H9 (cell line): ENCODE measurements around the gene AHNAK. TPM values are rescaled to one million over a fixed set of nuclear protein-coding genes. Genes with fewer than 3 reads are reported as not detected.

Source experiments
- DNase-seq: peaks from one replicate; pipeline ENCODE4 v3.0.0-alpha.2; 2017
- H2AFZ ChIP-seq: one replicate; pipeline ENCODE4 v1.6.1; 2013; ENCODE audit warnings: mild to moderate bottlenecking, low read length, control low read depth, moderate library complexity
- H2AK5ac ChIP-seq: 2 replicates; pipeline ENCODE4 v1.6.1; 2013; ENCODE audit warnings: low read length, control low read depth, mixed read lengths; ENCODE audit not compliant: insufficient read length
- H2BK120ac ChIP-seq: one replicate; pipeline ENCODE4 v1.6.1; 2013; ENCODE audit warnings: low read depth, mild to moderate bottlenecking, low read length, control low read depth, inconsistent platforms; ENCODE audit not compliant: poor library complexity, severe bottlenecking
- H2BK12ac ChIP-seq: 2 replicates; pipeline ENCODE4 v1.6.1; 2013; ENCODE audit warnings: low read length, control low read depth, mixed read lengths, low read depth; ENCODE audit not compliant: insufficient read length
- H2BK15ac ChIP-seq: 2 replicates; pipeline ENCODE4 v1.6.1; 2013; ENCODE audit warnings: low read depth, low read length, control low read depth
- H2BK20ac ChIP-seq: one replicate; pipeline ENCODE4 v1.6.1; 2013; ENCODE audit warnings: low read depth, mild to moderate bottlenecking, low read length, control low read depth, inconsistent platforms; ENCODE audit not compliant: poor library complexity, severe bottlenecking
- H2BK5ac ChIP-seq: 2 replicates; pipeline ENCODE4 v1.6.1; 2013; ENCODE audit warnings: low read length, control low read depth, mixed read lengths; ENCODE audit not compliant: insufficient read length
- H3K14ac ChIP-seq: 2 replicates; pipeline ENCODE4 v1.6.1; 2013; ENCODE audit warnings: low read length, control low read depth; ENCODE audit not compliant: insufficient read depth
- H3K18ac ChIP-seq: 2 replicates; pipeline ENCODE4 v1.6.1; 2013; ENCODE audit warnings: low read depth, mild to moderate bottlenecking, mixed read lengths, low read length, control low read depth; ENCODE audit not compliant: insufficient read length
- H3K23ac ChIP-seq: 2 replicates; pipeline ENCODE4 v1.6.1; 2013; ENCODE audit warnings: low read length, control low read depth, mixed read lengths, low read depth; ENCODE audit not compliant: insufficient read length
- H3K23me2 ChIP-seq: 2 replicates; pipeline ENCODE4 v1.6.1; 2013; ENCODE audit warnings: low read depth, mild to moderate bottlenecking, mixed read lengths, low read length, control low read depth; ENCODE audit not compliant: insufficient read length, poor library complexity, severe bottlenecking
- H3K27ac ChIP-seq: 2 replicates; pipeline ENCODE4 v1.5.1; 2013; ENCODE audit warnings: low read length, control low read depth, mixed read lengths, low read depth; ENCODE audit not compliant: insufficient read length
- H3K27me3 ChIP-seq: 2 replicates; pipeline ENCODE4 v1.6.1; 2013; ENCODE audit warnings: low read length, control low read depth, inconsistent platforms; ENCODE audit not compliant: insufficient read depth
- H3K4ac ChIP-seq: 2 replicates; pipeline ENCODE4 v1.6.1; 2013; ENCODE audit warnings: low read depth, mild to moderate bottlenecking, control low read depth, inconsistent platforms, low read length, moderate library complexity
- H3K4me1 ChIP-seq: 2 replicates; pipeline ENCODE4 v1.6.1; 2013; ENCODE audit warnings: low read length, control low read depth, inconsistent platforms; ENCODE audit not compliant: insufficient read depth
- H3K4me2 ChIP-seq: 2 replicates; pipeline ENCODE4 v1.6.1; 2013; ENCODE audit warnings: low read length, control low read depth, mixed read lengths; ENCODE audit not compliant: insufficient read length, insufficient read depth
- H3K56ac ChIP-seq: 2 replicates; pipeline ENCODE4 v1.6.1; 2013; ENCODE audit warnings: low read depth, mild to moderate bottlenecking, mixed read lengths, low read length, control low read depth; ENCODE audit not compliant: insufficient read length
- H3K79me1 ChIP-seq: 2 replicates; pipeline ENCODE4 v1.6.1; 2013; ENCODE audit warnings: low read depth, mild to moderate bottlenecking, moderate library complexity, low read length, control low read depth, inconsistent platforms; ENCODE audit not compliant: insufficient read depth, poor library complexity, severe bottlenecking
- H3K79me2 ChIP-seq: 2 replicates; pipeline ENCODE4 v1.6.1; 2013; ENCODE audit warnings: low read length, control low read depth, inconsistent platforms; ENCODE audit not compliant: insufficient read depth
- H3K9ac ChIP-seq: 2 replicates; pipeline ENCODE4 v1.6.1; 2013; ENCODE audit warnings: low read length, control low read depth, mixed read lengths; ENCODE audit not compliant: insufficient read length; ENCODE audit errors: extremely low read depth
- H3K9me3 ChIP-seq: one replicate; pipeline ENCODE4 v1.6.1; 2013; ENCODE audit warnings: low read depth, low read length, inconsistent platforms; ENCODE audit not compliant: control insufficient read depth
- H3T11ph ChIP-seq: one replicate; pipeline ENCODE4 v1.6.1; 2013; ENCODE audit warnings: mild to moderate bottlenecking, low read length, control low read depth, inconsistent platforms
- H4K20me1 ChIP-seq: one replicate; pipeline ENCODE4 v1.6.1; 2013; ENCODE audit not compliant: control insufficient read depth, insufficient read length, insufficient read depth
- H4K5ac ChIP-seq: 2 replicates; pipeline ENCODE4 v1.6.1; 2013; ENCODE audit warnings: low read depth, mild to moderate bottlenecking, mixed read lengths, low read length, control low read depth; ENCODE audit not compliant: insufficient read length
- H4K8ac ChIP-seq: replicated peaks from 2 replicates; pipeline ENCODE4 v1.6.1; 2013; ENCODE audit warnings: low read length, control low read depth, mixed read lengths, low read depth; ENCODE audit not compliant: insufficient read length
- H4K91ac ChIP-seq: 2 replicates; pipeline ENCODE4 v1.6.1; 2013; ENCODE audit warnings: low read depth, mild to moderate bottlenecking, moderate library complexity, mixed read lengths, low read length, control low read depth; ENCODE audit not compliant: insufficient read length
- H3K27ac Mint-ChIP-seq, 3 experiments: 2 replicates in 2 of 3; 3 replicates in 1 of 3; pipeline ENCODE4 v1.8.0; 2020 to 2021; ENCODE audit warnings: mixed read lengths in 3 of 3, mild to moderate bottlenecking in 1 of 3, moderate library complexity in 1 of 3
- H3K27me3 Mint-ChIP-seq: 2 replicates; pipeline ENCODE4 v1.8.0; 2021; ENCODE audit warnings: low read depth, mild to moderate bottlenecking, moderate library complexity, mixed read lengths
- H3K36me3 Mint-ChIP-seq, 3 experiments: 2 replicates in 2 of 3; 3 replicates in 1 of 3; pipeline ENCODE4 v1.8.0; 2020 to 2021; ENCODE audit warnings: low read depth in 3 of 3, mixed read lengths in 3 of 3; ENCODE audit not compliant: insufficient read depth in 1 of 3
- H3K4me1 Mint-ChIP-seq, 2 experiments: 2 replicates each; pipeline ENCODE4 v1.8.0; 2020; ENCODE audit warnings: mixed read lengths in 2 of 2
- H3K4me3 Mint-ChIP-seq, 2 experiments: 2 replicates in 1 of 2; 3 replicates in 1 of 2; pipeline ENCODE4 v1.8.0; 2020 to 2021; ENCODE audit warnings: mild to moderate bottlenecking in 2 of 2, mixed read lengths in 2 of 2, moderate library complexity in 1 of 2
- H3K9me3 Mint-ChIP-seq, 2 experiments: 2 replicates in 1 of 2; 3 replicates in 1 of 2; pipeline ENCODE4 v1.8.0; 2020; ENCODE audit warnings: mild to moderate bottlenecking in 2 of 2, mixed read lengths in 2 of 2, moderate library complexity in 1 of 2
- WGBS: extraction: QIAGEN DNeasy Blood & Tissue Kit; methylation state at CpG from one replicate; pipeline ENCODE4 v1.1.7; 2013; ENCODE audit warnings: missing lambda C conversion rate, low lambda C conversion rate, mixed read lengths; ENCODE audit not compliant: insufficient read length; ENCODE audit errors: extremely low coverage; 5-methylcytosine and 5-hydroxymethylcytosine counted together
- total RNA-seq: library from RNA; stranded (reverse); gene quantifications from 2 replicates; pipeline ENCODE4 v1.2.1, GENCODE V29; 2021
- TF ChIP-seq, protein P1 (sequence below): fragments of 200-600 bp; sonication (generic); conservative IDR thresholded peaks from 3 replicates; pipeline ENCODE4 v1.8.0; 2021; ENCODE audit warnings: antibody characterized with exemption, mild to moderate bottlenecking

Gene AHNAK
- total RNA-seq, 1 experiment from 2014 or later, result 15.2 TPM

- Mint-ChIP-seq H3K27me3 (no peaks in the 10 kb centered on the region), H3K4me1 (peaks cover 9 to 28% of the 10 kb centered on the region in 2 experiments)
- H3T11ph ChIP-seq, result no peak overlapping the region
These were observed 152.9 kb downstream of the AHNAK start for GRCh38 chr11:62393735-62394134.

More at GRCh38 chr11:62393735-62394134, 152.9 kb downstream of the AHNAK start:
- Mint-ChIP-seq H3K4me3 (no peak overlapping the region), H3K36me3 (no peaks in the 10 kb centered on the region), H3K9me3 (no peaks in the 10 kb centered on the region), H3K27ac (no peak overlapping the region)
- H3K56ac ChIP-seq, result no peak overlapping the region
- H4K5ac ChIP-seq, result no peak overlapping the region
- no peak overlapping the region for H3K9ac ChIP-seq
- H2BK20ac ChIP-seq, result no peak overlapping the region
- TF ChIP-seq, protein P1, sequence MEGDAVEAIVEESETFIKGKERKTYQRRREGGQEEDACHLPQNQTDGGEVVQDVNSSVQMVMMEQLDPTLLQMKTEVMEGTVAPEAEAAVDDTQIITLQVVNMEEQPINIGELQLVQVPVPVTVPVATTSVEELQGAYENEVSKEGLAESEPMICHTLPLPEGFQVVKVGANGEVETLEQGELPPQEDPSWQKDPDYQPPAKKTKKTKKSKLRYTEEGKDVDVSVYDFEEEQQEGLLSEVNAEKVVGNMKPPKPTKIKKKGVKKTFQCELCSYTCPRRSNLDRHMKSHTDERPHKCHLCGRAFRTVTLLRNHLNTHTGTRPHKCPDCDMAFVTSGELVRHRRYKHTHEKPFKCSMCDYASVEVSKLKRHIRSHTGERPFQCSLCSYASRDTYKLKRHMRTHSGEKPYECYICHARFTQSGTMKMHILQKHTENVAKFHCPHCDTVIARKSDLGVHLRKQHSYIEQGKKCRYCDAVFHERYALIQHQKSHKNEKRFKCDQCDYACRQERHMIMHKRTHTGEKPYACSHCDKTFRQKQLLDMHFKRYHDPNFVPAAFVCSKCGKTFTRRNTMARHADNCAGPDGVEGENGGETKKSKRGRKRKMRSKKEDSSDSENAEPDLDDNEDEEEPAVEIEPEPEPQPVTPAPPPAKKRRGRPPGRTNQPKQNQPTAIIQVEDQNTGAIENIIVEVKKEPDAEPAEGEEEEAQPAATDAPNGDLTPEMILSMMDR, result no peak
- no peak overlapping the region for H2BK15ac ChIP-seq
- no peaks in the 10 kb centered on the region for H4K20me1 ChIP-seq
- no peak overlapping the region for H4K91ac ChIP-seq
- no peaks in the 10 kb centered on the region for H3K9me3 ChIP-seq
- H2BK12ac ChIP-seq, result no peak overlapping the region
- H4K8ac ChIP-seq, result no peak overlapping the region
- H3K4me2 ChIP-seq, result no peak overlapping the region
- WGBS, result no CpG with 5 or more reads among the region's 5 CpGs
- no peaks in the 10 kb centered on the region for H3K79me1 ChIP-seq
- no peak overlapping the region for H2AFZ ChIP-seq
- H3K14ac ChIP-seq, result no peak overlapping the region
- H2AK5ac ChIP-seq, result no peak overlapping the region
- peaks cover 4% of the 10 kb centered on the region; the same call in 1 of the 2 replicates for H3K4me1 ChIP-seq
- no peak overlapping the region for H2BK5ac ChIP-seq
- no peaks in the 10 kb centered on the region for H3K27me3 ChIP-seq
- H2BK120ac ChIP-seq, result no peak overlapping the region
- no peak overlapping the region for H3K4ac ChIP-seq
- no peak overlapping the region for H3K27ac ChIP-seq
- H3K23ac ChIP-seq, result no peak overlapping the region
- no peak overlapping the region for H3K18ac ChIP-seq
- no peaks in the 10 kb centered on the region for H3K79me2 ChIP-seq
- peaks cover 6% of the 10 kb centered on the region for H3K23me2 ChIP-seq
- no peak for DNase-seq
